Measurements from ENCODE around the gene L3MBTL2.
"Not testable (repeated sequence)": the region's sequence is repeated elsewhere in the genome, so short reads cannot be mapped to it uniquely, and the experiment has no call there.

L3MBTL2 gene

DNA sequence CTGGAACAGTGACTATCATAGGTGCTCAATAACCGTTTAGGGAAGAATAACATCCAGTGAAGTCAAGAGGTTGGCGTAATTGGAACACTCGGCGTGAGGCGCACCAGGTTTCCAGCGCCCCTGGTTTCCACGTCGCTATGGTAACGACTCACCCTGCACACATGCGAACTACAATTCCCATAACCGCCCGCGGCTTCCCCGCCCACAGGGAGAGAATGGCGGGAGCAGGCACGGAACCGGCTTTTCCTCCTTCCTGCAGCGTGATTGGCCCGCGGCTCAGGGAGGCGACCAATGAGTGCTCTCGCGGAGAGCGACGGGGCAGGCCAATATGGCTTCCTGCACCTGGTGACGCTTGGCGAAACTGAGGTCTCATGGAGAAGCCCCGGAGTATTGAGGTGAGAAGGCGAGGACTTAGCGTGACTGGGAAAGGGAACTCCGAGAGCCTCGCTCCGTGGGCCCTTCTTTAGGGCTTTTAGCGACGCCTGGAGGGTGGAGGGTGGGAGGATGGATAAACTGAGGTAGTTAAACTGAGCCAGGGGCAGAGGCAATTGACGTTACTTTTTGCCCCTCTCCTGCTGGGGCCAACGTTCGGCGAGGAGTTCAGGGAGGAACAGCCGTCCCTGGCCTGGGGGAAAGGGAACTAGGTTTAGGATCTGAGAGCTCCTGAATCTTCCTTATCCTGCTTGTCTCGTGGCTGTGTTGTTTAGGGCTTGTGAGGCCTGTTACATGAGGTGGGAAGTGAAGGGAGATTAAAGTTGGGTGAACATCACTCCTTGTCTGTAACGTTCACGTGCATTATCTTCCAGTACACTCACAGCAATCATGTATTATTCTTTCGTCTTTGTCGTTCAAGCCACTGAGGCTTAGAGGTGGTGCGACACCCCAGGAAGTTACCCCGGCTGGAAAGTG is at the start of gene L3MBTL2:
Gene L3MBTL2, plus strand, starts transcription at position 321 of the 909 bp plus-strand sequence. Its CDS starts 51 bp downstream, at position 372.
- DNase-seq = peak; percentile 97 to 98

- DNase-seq = no peak
These were observed 48.0 kb upstream of the L3MBTL2 start for GRCh38 chr22:41157083-41157482.

DNA sequence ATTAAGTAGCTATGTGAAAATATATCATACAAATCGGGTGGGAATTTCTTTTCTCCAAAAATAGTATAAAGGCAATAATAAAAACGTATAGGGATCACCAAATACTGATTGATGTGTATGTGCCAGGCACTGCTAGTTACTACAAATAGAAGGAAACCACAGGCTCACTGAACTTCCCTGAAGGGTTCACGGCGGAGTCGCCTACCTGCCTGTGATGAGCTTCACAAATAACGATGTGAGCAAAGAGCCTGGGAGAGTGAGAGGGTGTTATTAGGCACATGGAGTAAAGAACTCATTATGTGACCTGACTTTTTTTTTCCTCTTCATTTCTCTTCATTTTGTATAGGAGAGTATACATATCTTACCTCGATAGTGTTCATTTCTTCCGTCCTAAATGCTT is 36.0 kb upstream of the L3MBTL2 start:
- DNase-seq = no peak

DNA sequence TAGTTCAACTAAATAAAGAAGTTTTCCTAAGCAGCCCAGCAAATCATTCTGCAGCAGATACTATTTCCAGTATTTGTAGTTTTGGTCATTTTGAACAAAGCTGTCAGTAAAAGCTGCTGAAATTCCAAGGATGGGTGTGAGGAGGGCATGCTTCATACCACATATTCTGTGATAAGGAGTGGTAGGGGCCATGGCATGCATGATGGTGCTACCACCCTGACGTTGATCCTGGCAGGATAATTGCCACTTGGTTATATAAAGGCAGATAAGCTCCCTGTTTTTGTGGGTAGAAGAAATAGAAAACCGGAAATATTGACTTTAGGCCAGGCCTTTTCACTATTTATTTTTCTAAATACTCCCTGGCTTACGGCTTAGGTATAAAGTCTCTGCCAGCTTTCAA is 33.1 kb upstream of the L3MBTL2 start:
- DNase-seq = no peak

GRCh38 chr22:41175546-41175945 is 29.6 kb upstream of the L3MBTL2 start:
- DNase-seq = no peak

GRCh38 chr22:41177040-41177621 is 28.0 kb upstream of the L3MBTL2 start:
- DNase-seq = no peak

- no peak for DNase-seq
These were observed 27.3 kb upstream of the L3MBTL2 start for GRCh38 chr22:41177622-41178424.

GRCh38 chr22:41178425-41178975 is 26.6 kb upstream of the L3MBTL2 start:
- no peak for DNase-seq

- DNase-seq = not testable (repeated sequence)
These were observed 24.8 kb upstream of the L3MBTL2 start for GRCh38 chr22:41180362-41180761.

- DNase-seq = no peak
These were observed 24.2 kb upstream of the L3MBTL2 start for GRCh38 chr22:41180926-41181325.

- DNase-seq = no peak
These were observed 23.5 kb upstream of the L3MBTL2 start for GRCh38 chr22:41181349-41182241.

DNA sequence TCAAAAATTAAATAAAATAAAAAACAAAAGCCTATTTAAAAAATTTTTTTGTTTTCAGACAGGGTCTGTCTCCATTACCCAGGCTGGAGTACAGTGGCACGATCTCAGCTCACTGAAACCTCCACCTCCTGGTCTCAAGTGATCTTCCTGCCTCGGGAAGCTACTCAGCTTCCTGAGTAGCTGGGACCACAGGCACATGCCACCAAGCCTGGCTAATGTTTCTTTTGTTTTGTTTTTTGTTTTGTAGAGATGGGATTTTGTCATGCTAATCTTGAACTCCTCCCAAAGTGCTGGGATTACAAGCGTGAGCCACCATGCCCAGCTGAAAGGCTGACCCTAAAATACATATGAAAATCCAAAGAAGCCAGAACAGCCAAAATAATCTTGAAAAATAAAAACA is 20.4 kb upstream of the L3MBTL2 start:
- no peak for DNase-seq

GRCh38 chr22:41191467-41191866 is 13.6 kb upstream of the L3MBTL2 start:
- no peak for DNase-seq

DNA sequence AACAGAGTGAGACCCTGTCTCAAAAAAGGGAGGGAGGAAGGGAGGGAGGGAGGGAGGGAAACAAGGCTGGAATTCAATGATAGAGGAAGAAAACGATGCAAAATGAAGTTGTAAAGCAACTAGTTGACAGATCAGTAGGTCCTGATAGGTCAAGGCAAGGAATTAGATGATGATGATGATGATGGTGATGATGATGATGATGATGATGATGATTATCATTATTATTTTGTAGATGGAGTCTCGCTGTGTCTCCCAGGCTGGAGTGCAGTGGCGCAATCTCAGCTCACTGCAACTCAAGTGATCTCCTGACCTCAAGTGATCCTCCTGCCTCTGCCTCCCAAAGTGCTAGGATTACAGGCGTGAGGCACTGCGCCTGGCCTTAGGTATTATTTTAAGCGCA is 11.3 kb upstream of the L3MBTL2 start:
- DNase-seq = no peak

DNA sequence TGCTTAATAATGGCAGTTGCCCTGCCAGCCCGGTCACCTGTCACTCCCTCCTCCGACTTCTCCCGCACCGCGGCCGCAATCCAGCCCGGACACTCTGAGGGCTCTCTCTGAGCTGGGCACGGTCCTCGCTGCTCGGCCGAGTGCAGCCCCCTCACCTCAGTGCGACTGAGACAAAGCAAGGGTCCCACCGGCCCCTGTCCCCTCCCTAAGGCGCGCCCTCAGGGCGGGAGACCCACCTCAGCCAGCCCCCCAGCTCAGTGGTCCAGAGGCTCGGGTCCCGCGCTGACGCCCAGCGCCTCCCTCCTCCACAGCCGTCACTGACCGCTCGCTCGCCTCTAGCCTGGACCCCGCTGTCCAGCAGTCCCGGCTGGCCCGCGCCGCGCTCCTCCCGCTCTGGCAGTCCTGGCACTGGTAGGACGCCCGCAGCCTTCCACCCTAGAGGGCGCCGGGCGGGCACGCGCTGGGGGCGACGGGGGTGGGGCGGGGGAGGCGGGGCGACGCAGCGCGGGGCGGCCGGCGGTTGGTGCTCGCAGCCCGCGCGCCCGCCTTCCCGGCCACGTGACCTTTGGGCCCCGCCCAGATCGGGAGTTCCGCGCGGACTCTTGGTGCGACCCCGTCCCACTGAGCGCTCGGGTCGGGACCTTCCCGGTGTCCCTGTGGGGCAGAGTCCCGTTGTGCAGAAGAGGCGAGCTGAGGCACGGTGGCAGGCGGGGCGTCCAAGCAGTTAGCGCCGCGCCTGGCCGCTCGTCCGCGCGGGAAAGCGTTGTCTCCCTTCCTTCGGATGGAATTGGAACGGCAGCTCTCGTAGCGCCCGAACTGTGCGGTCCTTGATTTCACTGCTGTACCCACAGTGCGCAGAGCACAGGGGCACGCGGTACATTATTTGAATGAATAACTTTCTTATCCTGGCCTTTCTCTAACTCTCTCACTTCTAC is 7.8 kb upstream of the L3MBTL2 start:
- peak; percentile 71 to 77 for DNase-seq

- no peak for DNase-seq
These were observed 7.0 kb upstream of the L3MBTL2 start for GRCh38 chr22:41198027-41198580.

DNA sequence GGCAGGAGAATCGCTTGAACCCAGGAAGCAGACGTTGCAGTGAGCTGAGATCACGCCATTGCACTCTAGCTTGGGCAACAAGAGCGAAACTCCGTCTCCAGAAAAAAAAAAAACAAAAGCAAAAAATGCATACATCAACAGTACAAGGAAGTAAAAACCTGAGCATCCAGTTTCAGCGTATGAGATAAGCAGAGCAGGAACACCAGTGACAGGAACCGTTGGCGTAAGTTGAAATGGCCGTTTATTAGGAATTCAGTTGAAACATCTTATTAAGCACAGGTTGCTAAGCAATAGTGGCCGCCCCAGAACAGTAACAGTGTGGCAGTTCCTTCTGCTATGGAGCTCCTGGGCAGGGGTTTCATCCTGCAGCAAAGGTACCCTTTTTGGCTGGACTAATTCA is 4.0 kb upstream of the L3MBTL2 start:
- no peak for DNase-seq

GRCh38 chr22:41203118-41203517 is 2.0 kb upstream of the L3MBTL2 start:
- no peak for DNase-seq

- no peak for DNase-seq
These were observed 1.0 kb upstream of the L3MBTL2 start for GRCh38 chr22:41204066-41204465.

- DNase-seq = no peak
These were observed 1.6 kb downstream of the L3MBTL2 start for GRCh38 chr22:41206719-41207118.

- no peak for DNase-seq
These were observed 10.3 kb downstream of the L3MBTL2 start for GRCh38 chr22:41215409-41215808.
